Gastrocnemius medialis (tissue), 4 donors: ENCODE data around the gene CPLX1.

Experiments
- POLR2A ChIP-seq, 2 donors: fragments of 450-650 bp; IDR thresholded peaks; one replicate each; pipeline ENCODE4 v1.6.1; 2017; ENCODE audit warnings: antibody characterized with exemption in 2 of 2, mild to moderate bottlenecking in 2 of 2, moderate library complexity in 2 of 2
- TF ChIP-seq, protein P1 (sequence below), 5 experiments: fragments of 450-650 bp in 3 of 5; fragments of 200-600 bp in 2 of 5; sonication (generic) in 2 of 5; IDR thresholded peaks in 4 of 5; conservative IDR thresholded peaks in 1 of 5; 1 replicate in 4 of 5; 2 replicates in 1 of 5; pipeline ENCODE4 v1.5.1; 2016 to 2019; ENCODE audit warnings: antibody characterized with exemption in 5 of 5, mild to moderate bottlenecking in 3 of 5, moderate library complexity in 3 of 5

DNA sequence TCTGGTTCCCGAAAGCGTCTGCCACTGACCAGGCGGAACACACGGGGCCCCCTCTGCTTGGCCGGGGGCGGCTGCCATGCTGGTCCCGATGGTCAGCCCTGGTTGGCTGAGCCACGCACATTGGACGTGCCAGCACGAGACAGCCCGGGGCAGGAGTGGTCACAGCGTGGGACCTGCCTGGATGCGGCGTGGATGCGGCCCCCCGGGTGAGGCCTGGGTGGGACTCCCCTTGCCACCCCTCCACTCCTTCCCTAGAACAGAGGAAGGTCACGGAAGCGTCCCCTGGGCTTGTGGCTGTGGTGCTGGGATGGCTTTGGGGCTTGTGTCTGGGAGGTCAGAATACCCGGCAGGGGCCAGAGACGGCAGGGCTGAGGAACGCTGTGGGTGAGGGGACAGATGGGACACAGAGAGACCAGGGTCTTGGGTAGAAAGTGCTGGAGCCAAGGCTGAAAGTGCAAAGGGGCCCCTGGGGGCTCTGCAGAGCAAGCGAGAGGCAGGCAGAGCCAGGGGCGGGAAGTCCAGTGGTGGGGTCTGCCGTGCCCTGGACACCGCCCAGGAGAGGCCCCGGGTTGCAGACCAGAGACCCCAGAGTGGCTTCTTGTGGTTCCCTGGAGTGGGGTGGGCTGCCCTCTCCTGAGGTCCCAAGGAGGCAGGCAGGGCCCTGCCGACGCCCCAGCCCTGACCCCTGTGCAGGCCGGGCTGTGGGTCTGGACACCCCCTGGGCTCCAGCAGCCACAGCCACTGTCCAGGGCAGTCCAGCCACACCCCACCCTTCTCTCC, 8.6 kb upstream of the CPLX1 start:
- TF ChIP-seq, protein P1, sequence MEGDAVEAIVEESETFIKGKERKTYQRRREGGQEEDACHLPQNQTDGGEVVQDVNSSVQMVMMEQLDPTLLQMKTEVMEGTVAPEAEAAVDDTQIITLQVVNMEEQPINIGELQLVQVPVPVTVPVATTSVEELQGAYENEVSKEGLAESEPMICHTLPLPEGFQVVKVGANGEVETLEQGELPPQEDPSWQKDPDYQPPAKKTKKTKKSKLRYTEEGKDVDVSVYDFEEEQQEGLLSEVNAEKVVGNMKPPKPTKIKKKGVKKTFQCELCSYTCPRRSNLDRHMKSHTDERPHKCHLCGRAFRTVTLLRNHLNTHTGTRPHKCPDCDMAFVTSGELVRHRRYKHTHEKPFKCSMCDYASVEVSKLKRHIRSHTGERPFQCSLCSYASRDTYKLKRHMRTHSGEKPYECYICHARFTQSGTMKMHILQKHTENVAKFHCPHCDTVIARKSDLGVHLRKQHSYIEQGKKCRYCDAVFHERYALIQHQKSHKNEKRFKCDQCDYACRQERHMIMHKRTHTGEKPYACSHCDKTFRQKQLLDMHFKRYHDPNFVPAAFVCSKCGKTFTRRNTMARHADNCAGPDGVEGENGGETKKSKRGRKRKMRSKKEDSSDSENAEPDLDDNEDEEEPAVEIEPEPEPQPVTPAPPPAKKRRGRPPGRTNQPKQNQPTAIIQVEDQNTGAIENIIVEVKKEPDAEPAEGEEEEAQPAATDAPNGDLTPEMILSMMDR (IDR thresholded peaks at IDR 0.05 in 4 of 5, conservative IDR thresholded peaks at IDR 0.05 in 1 of 5), result no peak
- TF ChIP-seq POLR2A (IDR thresholded peaks at IDR 0.05), result no peak
